MM.1S (cell line): ENCODE data around the gene CCDC14.

Source experiments
- CTCF ChIP-seq: fragments of 300-600 bp; sonication (generic); IDR thresholded peaks from 2 replicates; pipeline ENCODE4 v1.5.1; 2016; ENCODE audit warnings: antibody characterized with exemption, low read length, mixed read lengths
- EZH2 ChIP-seq: fragments of 300-600 bp; sonication (generic); optimal IDR thresholded peaks from 2 replicates; pipeline ENCODE3; 2017; ENCODE audit warnings: low read depth, mild to moderate bottlenecking, antibody characterized with exemption, low read length, mixed read lengths
- EZH2phosphoT487 ChIP-seq: fragments of 300-600 bp; sonication (generic); IDR thresholded peaks from 2 replicates; pipeline ENCODE4 v1.6.1; 2018; ENCODE audit warnings: antibody characterized with exemption, low read length

GRCh38 chr3:123986427-123986826, 25.4 kb upstream of the CCDC14 start:
- TF ChIP-seq CTCF = no peak
- no peak for TF ChIP-seq EZH2
- TF ChIP-seq EZH2phosphoT487 = no peak
